HepG2 (cell line): ENCODE data around the gene PDIK1L. TPM values are rescaled to one million over a fixed set of nuclear protein-coding genes. Genes with fewer than 3 reads are reported as not detected.

Experiments
- ATAC-seq: fragments of 200-7000 bp; cut with Tn5 transposase; 3 replicates; pipeline ENCODE4 v1.9.1; 2020; ENCODE audit warnings: mild to moderate bottlenecking, moderate library complexity
- BruUV-seq: library from RNA; stranded (reverse); fragments of 400-500 nt; replicated peaks from 2 replicates; lab custom pipeline; 2021; lab: Mats Ljungman, UMichigan
- CTCF ChIA-PET: fragments of 300-600 bp; formaldehyde crosslinking; extraction: SDS; loops from one replicate; lab custom pipeline; 2021; ENCODE audit warnings: low total read pairs, inconsistent platforms, low intra/inter-chr PET ratio; lab: Yijun Ruan, JAX
- POLR2A ChIA-PET: fragments of 350-600 bp; sonication (Branson Sonifier 250); formaldehyde crosslinking; loops from one replicate; lab custom pipeline; 2020; ENCODE audit warnings: antibody characterized with exemption, inconsistent platforms; lab: Yijun Ruan, JAX
- DNase-seq: peaks from one replicate; pipeline ENCODE4 v3.0.0-alpha.2; 2015; ENCODE audit warnings: low spot score
- FAIRE-seq: peaks from 3 replicates; lab custom pipeline; 2011; peaks lifted over from hg19 to GRCh38; lab: Jason Lieb, UNC
- H2AFZ ChIP-seq: one replicate; pipeline ENCODE4 v1.6.1; 2011; ENCODE audit warnings: low read length, inconsistent platforms
- H3K27ac ChIP-seq: fragments of 300-600 bp; 3 replicates; pipeline ENCODE4 v1.8.0; 2011; ENCODE audit warnings: mixed run types, mild to moderate bottlenecking, mixed read lengths, low read length, inconsistent platforms; ENCODE audit not compliant: insufficient read depth; ENCODE audit errors: extremely low read length
- H3K27me3 ChIP-seq, 2 experiments: fragments of 200-600 bp in 1 of 2; 2 replicates in 1 of 2; 3 replicates in 1 of 2; pipeline versions ENCODE4 v1.6.0 to v1.8.0; 2011; ENCODE audit warnings: low read length in 2 of 2, mild to moderate bottlenecking in 2 of 2, moderate library complexity in 2 of 2, inconsistent platforms in 1 of 2; ENCODE audit not compliant: insufficient read depth in 2 of 2, control insufficient read depth in 1 of 2
- H3K36me3 ChIP-seq, 2 experiments: fragments of 200-600 bp in 1 of 2; replicated peaks in 1 of 2; 2 replicates in 1 of 2; 3 replicates in 1 of 2; pipeline versions ENCODE4 v1.5.1 to v1.8.0; 2011; ENCODE audit warnings: low read length in 2 of 2, inconsistent platforms in 1 of 2; ENCODE audit not compliant: insufficient read depth in 2 of 2, control insufficient read depth in 1 of 2
- H3K4me1 ChIP-seq: 2 replicates; pipeline ENCODE4 v1.5.1; 2012; ENCODE audit warnings: low read length, inconsistent platforms; ENCODE audit not compliant: insufficient read depth
- H3K4me2 ChIP-seq: 2 replicates; pipeline ENCODE4 v1.6.0; 2011; ENCODE audit warnings: low read depth, low read length, inconsistent platforms
- H3K4me3 ChIP-seq, 3 experiments: fragments of 200-600 bp in 1 of 3; sonication (generic), shearing (Covaris generic) in 1 of 3; replicated peaks in 1 of 3; 2 replicates each; pipeline ENCODE4 v1.5.1; 2011 to 2016; ENCODE audit warnings: low read length in 3 of 3, inconsistent platforms in 2 of 3, low read depth in 2 of 3, mild to moderate bottlenecking in 2 of 3, control low read depth in 1 of 3, mixed read lengths in 1 of 3; ENCODE audit not compliant: insufficient read depth in 1 of 3
- H3K79me2 ChIP-seq: one replicate; pipeline ENCODE4 v1.6.1; 2011; ENCODE audit warnings: low read length, inconsistent platforms; ENCODE audit not compliant: insufficient read depth
- H3K9ac ChIP-seq: 2 replicates; pipeline ENCODE4 v1.6.0; 2011; ENCODE audit warnings: mild to moderate bottlenecking, low read depth, low read length, inconsistent platforms; ENCODE audit not compliant: insufficient read depth
- H3K9me3 ChIP-seq: 2 replicates; pipeline ENCODE4 v1.5.1; 2012; ENCODE audit warnings: mild to moderate bottlenecking, low read length
- H4K20me1 ChIP-seq: 2 replicates; pipeline ENCODE4 v1.6.0; 2011; ENCODE audit warnings: inconsistent platforms, mild to moderate bottlenecking, low read length, moderate library complexity; ENCODE audit not compliant: insufficient read depth
- CEBPB ChIP-seq: IDR thresholded peaks from 2 replicates; pipeline ENCODE4 v1.6.1; 2011; ENCODE audit warnings: low read depth, low read length, improper control_type of control experiment, borderline replicate concordance
- EP300 ChIP-seq, 3 experiments: sonication (generic) in 1 of 3; formaldehyde crosslinking in 1 of 3; IDR thresholded peaks; 2 replicates each; pipeline versions ENCODE4 v1.5.1 to v1.6.1; 2011 to 2020; ENCODE audit warnings: low read depth in 2 of 3, low read length in 2 of 3, borderline replicate concordance in 1 of 3, improper control_type of control experiment in 1 of 3, mild to moderate bottlenecking in 1 of 3, missing genetic modification reagents in 1 of 3, moderate library complexity in 1 of 3
- PRDM4 ChIP-seq: sonication (generic); formaldehyde crosslinking; IDR thresholded peaks from 2 replicates; pipeline ENCODE4 v1.9.0; 2021; ENCODE audit warnings: missing genetic modification reagents, borderline replicate concordance
- SP4 ChIP-seq: sonication (generic); formaldehyde crosslinking; IDR thresholded peaks from 2 replicates; pipeline ENCODE4 v1.8.1; 2023; ENCODE audit warnings: mild to moderate bottlenecking, missing genetic modification reagents
- TAF15 ChIP-seq: fragments of 200-400 bp; formaldehyde crosslinking; IDR thresholded peaks from one replicate; pipeline ENCODE4 v1.6.1; 2018; ENCODE audit warnings: mild to moderate bottlenecking, low read depth, low read length; ENCODE audit not compliant: poor library complexity, severe bottlenecking
- TRAFD1 ChIP-seq: sonication (generic); formaldehyde crosslinking; IDR thresholded peaks from 2 replicates; pipeline ENCODE4 v1.5.1; 2020; ENCODE audit warnings: missing genetic modification reagents, mild to moderate bottlenecking, borderline replicate concordance
- ZNF17 ChIP-seq: sonication (generic); formaldehyde crosslinking; IDR thresholded peaks from 2 replicates; pipeline ENCODE4 v1.5.0; 2020; ENCODE audit warnings: mild to moderate bottlenecking, missing genetic modification reagents
- ZNF503 ChIP-seq: sonication (generic); formaldehyde crosslinking; IDR thresholded peaks from 2 replicates; pipeline ENCODE4 v1.4.0; 2020; ENCODE audit warnings: missing genetic modification reagents
- WGBS: methylation state at CpG from one replicate; pipeline ENCODE4 v1.1.6; 2017; ENCODE audit warnings: low lambda C conversion rate; 5-methylcytosine and 5-hydroxymethylcytosine counted together
- in situ Hi-C: cut with HindIII; loops from 2 replicates; pipeline ENCODE4 v1.10.0; 2017; ENCODE audit warnings: low pct_unique_long_range_greater_than_20kb; ENCODE audit not compliant: extremely low pct_ligation_motif_present
- intact Hi-C: fragments of 100-400 bp; cut with micrococcal nuclease; formaldehyde crosslinking; loops from one replicate; pipeline ENCODE4 v1.10.0; 2022; ENCODE audit not compliant: unreplicated experiment
- polyA plus RNA-seq, 8 experiments: library from polyadenylated mRNA; depleted of rRNA in 3 of 8; stranded (reverse) in 7 of 8; unstranded in 1 of 8; fragments of >200 nt; fragmentation: Illumina TruSeq in 4 of 8; extraction: Trizol in 4 of 8; gene quantifications; 2 replicates each; pipeline versions ENCODE4 v1.2.1 to v1.2.3, GENCODE V29; 2011 to 2016; ENCODE audit warnings: low read depth in 4 of 8, missing spikeins in 1 of 8, mixed read lengths in 1 of 8; ENCODE audit not compliant: insufficient read depth in 1 of 8
- total RNA-seq, 5 experiments: library from RNA; depleted of rRNA; stranded (reverse); fragments of >200 nt; fragmentation: Illumina TruSeq; extraction: Trizol; gene quantifications; 2 replicates each; pipeline ENCODE4 v1.2.3, GENCODE V29; 2016; ENCODE audit warnings: low read depth in 1 of 5
- TF ChIP-seq, protein P1 (sequence below): sonication (generic); formaldehyde crosslinking; IDR thresholded peaks from 2 replicates; pipeline ENCODE4 v1.5.1; 2020; ENCODE audit warnings: mild to moderate bottlenecking, missing genetic modification reagents, borderline replicate concordance
- TF ChIP-seq, protein P2 (sequence below): sonication (generic); formaldehyde crosslinking; IDR thresholded peaks from 2 replicates; pipeline ENCODE4 v1.4.0; 2020; ENCODE audit warnings: missing genetic modification reagents

PDIK1L gene
- total and polyA plus RNA-seq, 2 of the 13 experiments (the other 11 are each of a cell fraction or from before 2014, with no cell fraction given): 1.9 to 4.6 TPM

DNA sequence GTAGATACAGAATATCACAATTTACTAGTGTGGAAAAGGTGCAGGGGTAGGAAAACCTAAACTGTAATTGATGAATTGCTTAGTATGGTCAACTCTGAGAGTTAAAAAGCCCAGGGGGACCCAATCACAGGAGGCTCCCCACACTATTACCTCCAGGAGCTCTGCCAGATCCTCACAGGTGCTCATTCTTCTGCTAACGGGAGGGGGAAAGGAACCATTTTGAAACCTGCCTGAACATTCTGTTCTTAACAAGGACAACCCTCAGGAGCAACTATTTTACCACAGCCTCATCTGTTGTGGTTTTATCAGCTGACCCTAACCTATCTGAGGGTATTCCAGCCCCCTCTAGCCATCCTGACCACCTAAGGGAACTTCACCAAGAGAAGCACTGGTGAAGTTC, 19.1 kb downstream of the PDIK1L start:
- Histone ChIP-seq H3K4me1 (peaks cover 9% of the 10 kb centered on the region; the same call in 1 of the 2 replicates), H3K27me3 (no peaks in the 10 kb centered on the region), H3K9ac (no peak overlapping the region), H3K4me3 (no peak overlapping the region), H3K9me3 (no peaks in the 10 kb centered on the region), H4K20me1 (no peaks in the 10 kb centered on the region), H3K27ac (no peak overlapping the region), H3K36me3 (no peaks in the 10 kb centered on the region), H3K79me2 (no peaks in the 10 kb centered on the region), H3K4me2 (no peak overlapping the region), H2AFZ (no peak overlapping the region)
- ATAC-seq (no peak), FAIRE-seq (no peak), DNase-seq (no peak)
- BruUV-seq: no TSS peak
- CTCF ChIA-PET: no interaction called here
- in situ Hi-C loops (no loop called here), intact Hi-C loops (no loop called here)
- WGBS: no CpG with 5 or more reads among the region's 1 CpG
- POLR2A ChIA-PET: no interaction called here
- TF ChIP-seq ZNF503 (CRISPR knock-in tag) (no peak), ZNF17 (CRISPR knock-in tag) (no peak), TRAFD1 (CRISPR knock-in tag) (no peak), CEBPB (no peak), SP4 (CRISPR knock-in tag) (no peak), PRDM4 (CRISPR knock-in tag) (no peak), EP300 (IDR thresholded peaks at IDR 0.05; ENCODE audit: low read depth in 2 of 2, low read length in 2 of 2) (no peak), EP300 (CRISPR knock-in tag; IDR thresholded peaks at IDR 0.05; ENCODE audit: borderline replicate concordance) (no peak), TAF15 (no peak)
- TF ChIP-seq, protein P1, sequence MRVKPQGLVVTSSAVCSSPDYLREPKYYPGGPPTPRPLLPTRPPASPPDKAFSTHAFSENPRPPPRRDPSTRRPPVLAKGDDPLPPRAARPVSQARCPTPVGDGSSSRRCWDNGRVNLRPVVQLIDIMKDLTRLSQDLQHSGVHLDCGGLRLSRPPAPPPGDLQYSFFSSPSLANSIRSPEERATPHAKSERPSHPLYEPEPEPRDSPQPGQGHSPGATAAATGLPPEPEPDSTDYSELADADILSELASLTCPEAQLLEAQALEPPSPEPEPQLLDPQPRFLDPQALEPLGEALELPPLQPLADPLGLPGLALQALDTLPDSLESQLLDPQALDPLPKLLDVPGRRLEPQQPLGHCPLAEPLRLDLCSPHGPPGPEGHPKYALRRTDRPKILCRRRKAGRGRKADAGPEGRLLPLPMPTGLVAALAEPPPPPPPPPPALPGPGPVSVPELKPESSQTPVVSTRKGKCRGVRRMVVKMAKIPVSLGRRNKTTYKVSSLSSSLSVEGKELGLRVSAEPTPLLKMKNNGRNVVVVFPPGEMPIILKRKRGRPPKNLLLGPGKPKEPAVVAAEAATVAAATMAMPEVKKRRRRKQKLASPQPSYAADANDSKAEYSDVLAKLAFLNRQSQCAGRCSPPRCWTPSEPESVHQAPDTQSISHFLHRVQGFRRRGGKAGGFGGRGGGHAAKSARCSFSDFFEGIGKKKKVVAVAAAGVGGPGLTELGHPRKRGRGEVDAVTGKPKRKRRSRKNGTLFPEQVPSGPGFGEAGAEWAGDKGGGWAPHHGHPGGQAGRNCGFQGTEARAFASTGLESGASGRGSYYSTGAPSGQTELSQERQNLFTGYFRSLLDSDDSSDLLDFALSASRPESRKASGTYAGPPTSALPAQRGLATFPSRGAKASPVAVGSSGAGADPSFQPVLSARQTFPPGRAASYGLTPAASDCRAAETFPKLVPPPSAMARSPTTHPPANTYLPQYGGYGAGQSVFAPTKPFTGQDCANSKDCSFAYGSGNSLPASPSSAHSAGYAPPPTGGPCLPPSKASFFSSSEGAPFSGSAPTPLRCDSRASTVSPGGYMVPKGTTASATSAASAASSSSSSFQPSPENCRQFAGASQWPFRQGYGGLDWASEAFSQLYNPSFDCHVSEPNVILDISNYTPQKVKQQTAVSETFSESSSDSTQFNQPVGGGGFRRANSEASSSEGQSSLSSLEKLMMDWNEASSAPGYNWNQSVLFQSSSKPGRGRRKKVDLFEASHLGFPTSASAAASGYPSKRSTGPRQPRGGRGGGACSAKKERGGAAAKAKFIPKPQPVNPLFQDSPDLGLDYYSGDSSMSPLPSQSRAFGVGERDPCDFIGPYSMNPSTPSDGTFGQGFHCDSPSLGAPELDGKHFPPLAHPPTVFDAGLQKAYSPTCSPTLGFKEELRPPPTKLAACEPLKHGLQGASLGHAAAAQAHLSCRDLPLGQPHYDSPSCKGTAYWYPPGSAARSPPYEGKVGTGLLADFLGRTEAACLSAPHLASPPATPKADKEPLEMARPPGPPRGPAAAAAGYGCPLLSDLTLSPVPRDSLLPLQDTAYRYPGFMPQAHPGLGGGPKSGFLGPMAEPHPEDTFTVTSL (CRISPR knock-in tag): no peak
- TF ChIP-seq, protein P2, sequence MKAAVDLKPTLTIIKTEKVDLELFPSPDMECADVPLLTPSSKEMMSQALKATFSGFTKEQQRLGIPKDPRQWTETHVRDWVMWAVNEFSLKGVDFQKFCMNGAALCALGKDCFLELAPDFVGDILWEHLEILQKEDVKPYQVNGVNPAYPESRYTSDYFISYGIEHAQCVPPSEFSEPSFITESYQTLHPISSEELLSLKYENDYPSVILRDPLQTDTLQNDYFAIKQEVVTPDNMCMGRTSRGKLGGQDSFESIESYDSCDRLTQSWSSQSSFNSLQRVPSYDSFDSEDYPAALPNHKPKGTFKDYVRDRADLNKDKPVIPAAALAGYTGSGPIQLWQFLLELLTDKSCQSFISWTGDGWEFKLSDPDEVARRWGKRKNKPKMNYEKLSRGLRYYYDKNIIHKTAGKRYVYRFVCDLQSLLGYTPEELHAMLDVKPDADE (CRISPR knock-in tag): no peak
